Vagina (tissue), 2 donors: ENCODE data around the gene MON1A. TPM values are rescaled to one million over a fixed set of nuclear protein-coding genes. Genes with fewer than 3 reads are reported as not detected.

Experiments used
- DNase-seq, 2 donors: peaks; one replicate each; pipeline ENCODE4 v3.0.0-alpha.2; 2017; ENCODE audit errors: extremely low spot score in 2 of 2
- H3K27ac ChIP-seq: fragments of 200-600 bp; sonication (generic); one replicate; pipeline ENCODE4 v1.5.1; 2019
- H3K27me3 ChIP-seq: fragments of 200-600 bp; sonication (generic); one replicate; pipeline ENCODE4 v1.5.1; 2019
- H3K36me3 ChIP-seq, 2 donors: fragments of 200-600 bp; sonication (generic); one replicate each; pipeline ENCODE4 v1.5.1; 2017 to 2019
- H3K4me1 ChIP-seq: fragments of 200-600 bp; sonication (generic); one replicate; pipeline ENCODE4 v1.5.1; 2019
- H3K4me3 ChIP-seq, 2 donors: fragments of 200-600 bp; sonication (generic); 1 replicate in 1 of 2; 2 replicates in 1 of 2; pipeline ENCODE4 v1.5.1; 2016 to 2019
- H3K9me3 ChIP-seq: fragments of 200-600 bp; sonication (generic); one replicate; pipeline ENCODE4 v1.5.1; 2019
- POLR2A ChIP-seq, 2 donors: fragments of 450-650 bp; IDR thresholded peaks; one replicate each; pipeline ENCODE4 v1.6.1; 2017; ENCODE audit warnings: antibody characterized with exemption in 2 of 2, mild to moderate bottlenecking in 2 of 2, moderate library complexity in 2 of 2
- POLR2AphosphoS5 ChIP-seq, 2 donors: sonication (generic); formaldehyde crosslinking; IDR thresholded peaks; one replicate each; pipeline ENCODE4 v1.9.0; 2017; ENCODE audit warnings: antibody characterized with exemption in 2 of 2, mild to moderate bottlenecking in 2 of 2, low read depth in 1 of 2; ENCODE audit not compliant: insufficient read depth in 1 of 2
- intact Hi-C: fragments of 100-400 bp; cut with DNase I; formaldehyde crosslinking; loops from one replicate; pipeline ENCODE4 v1.15.1; 2023
- total RNA-seq: library from RNA; depleted of rRNA; stranded (reverse); fragments of >200 nt; gene quantifications from one replicate; pipeline ENCODE4 v1.2.3, GENCODE V29; 2016
- TF ChIP-seq, protein P1 (sequence below), 3 experiments: fragments of 450-650 bp in 2 of 3; fragments of 200-600 bp in 1 of 3; sonication (generic) in 1 of 3; IDR thresholded peaks; one replicate each; pipeline ENCODE4 v1.5.1; 2017 to 2019; ENCODE audit warnings: antibody characterized with exemption in 3 of 3, mild to moderate bottlenecking in 2 of 3, moderate library complexity in 2 of 3

The MON1A gene
- total RNA-seq, 1 donor from 2014 or later = 10.6 TPM

DNA sequence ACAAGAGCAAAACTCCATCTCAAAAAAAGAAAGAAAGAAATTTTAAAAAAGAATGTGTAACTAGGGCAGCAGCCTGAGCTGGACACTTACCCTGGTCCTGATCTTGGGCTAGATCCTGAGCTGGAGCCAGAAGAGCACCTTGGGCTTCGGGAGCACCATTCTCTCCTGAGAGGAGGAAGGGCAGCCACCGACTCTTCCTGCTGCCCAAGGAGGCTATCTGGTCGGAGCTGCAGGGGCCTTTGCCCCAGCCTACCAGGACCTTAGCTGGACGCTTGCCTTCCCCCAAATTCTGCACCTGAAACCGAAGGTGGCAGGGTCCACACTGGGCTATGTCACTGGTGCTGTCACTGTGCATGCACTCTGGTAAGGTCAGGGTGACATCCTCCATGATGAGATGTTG is 53.0 kb downstream of the MON1A start:
- Histone ChIP-seq H3K36me3 (no peaks in the 10 kb centered on the region), H3K27ac (no peak overlapping the region), H3K27me3 (no peaks in the 10 kb centered on the region), H3K4me3 (no peak overlapping the region), H3K4me1 (no peaks in the 10 kb centered on the region), H3K9me3 (no peaks in the 10 kb centered on the region)
- no peak for TF ChIP-seq POLR2A (IDR thresholded peaks at IDR 0.05)
- DNase-seq = no peak
- intact Hi-C loops = no loop called here

DNA sequence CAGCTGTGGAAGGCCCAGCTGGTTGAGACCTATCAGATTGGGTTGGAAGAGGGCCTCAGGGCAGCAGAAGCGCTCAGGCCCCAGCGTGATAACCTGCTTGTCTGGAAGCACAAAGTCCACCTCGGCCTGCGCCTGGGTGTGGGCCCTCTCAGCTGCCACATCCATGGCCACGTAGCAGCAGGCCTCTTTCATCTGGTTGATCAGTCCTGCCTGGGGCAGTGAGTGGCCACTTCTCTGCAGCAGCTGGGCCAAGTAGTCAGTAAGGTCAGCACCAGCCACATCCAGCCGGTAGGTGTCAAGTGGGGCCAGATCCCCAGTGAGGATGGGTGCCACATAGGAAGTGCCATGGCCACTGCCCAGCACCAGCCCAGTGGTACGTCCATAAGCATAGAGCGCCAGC is 56.0 kb downstream of the MON1A start:
- intact Hi-C loops = no loop called here
- no peak overlapping the region for H3K4me3 ChIP-seq
- DNase-seq = no peak

DNA sequence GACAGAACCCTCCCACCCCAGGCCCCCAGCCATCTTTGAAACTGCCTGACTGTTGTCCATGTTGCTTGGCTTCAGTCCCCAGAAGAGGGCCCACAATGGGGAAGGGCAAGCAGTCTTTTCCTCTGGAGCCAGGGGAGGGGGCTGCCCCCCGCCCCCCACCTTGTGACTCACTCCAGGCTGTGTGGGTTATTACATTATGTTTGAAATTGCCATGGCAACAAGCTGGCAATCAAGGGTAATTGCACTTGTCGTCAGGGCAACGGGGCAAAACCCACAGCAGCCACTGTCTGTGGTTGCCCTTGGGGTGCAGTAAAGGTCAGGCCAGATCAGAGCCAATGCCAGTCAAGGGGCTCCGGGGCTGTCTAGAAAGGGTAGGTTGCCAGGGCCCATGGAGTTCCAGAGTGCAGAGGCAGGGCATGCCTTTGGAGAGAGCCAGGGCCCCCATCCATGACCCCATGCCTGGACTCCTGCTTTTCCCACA is 56.8 kb downstream of the MON1A start:
- intact Hi-C loops = no loop called here
- Histone ChIP-seq H3K36me3 (no peaks in the 10 kb centered on the region), H3K27ac (no peak overlapping the region), H3K4me3 (no peak overlapping the region), H3K27me3 (no peaks in the 10 kb centered on the region), H3K9me3 (no peaks in the 10 kb centered on the region), H3K4me1 (peaks cover 11% of the 10 kb centered on the region)
- no peak for TF ChIP-seq POLR2A (IDR thresholded peaks at IDR 0.05)
- TF ChIP-seq POLR2AphosphoS5 (IDR thresholded peaks at IDR 0.05; ENCODE audit: insufficient read depth in 1 of 2, low read depth in 1 of 2) = no peak
- TF ChIP-seq, protein P1, sequence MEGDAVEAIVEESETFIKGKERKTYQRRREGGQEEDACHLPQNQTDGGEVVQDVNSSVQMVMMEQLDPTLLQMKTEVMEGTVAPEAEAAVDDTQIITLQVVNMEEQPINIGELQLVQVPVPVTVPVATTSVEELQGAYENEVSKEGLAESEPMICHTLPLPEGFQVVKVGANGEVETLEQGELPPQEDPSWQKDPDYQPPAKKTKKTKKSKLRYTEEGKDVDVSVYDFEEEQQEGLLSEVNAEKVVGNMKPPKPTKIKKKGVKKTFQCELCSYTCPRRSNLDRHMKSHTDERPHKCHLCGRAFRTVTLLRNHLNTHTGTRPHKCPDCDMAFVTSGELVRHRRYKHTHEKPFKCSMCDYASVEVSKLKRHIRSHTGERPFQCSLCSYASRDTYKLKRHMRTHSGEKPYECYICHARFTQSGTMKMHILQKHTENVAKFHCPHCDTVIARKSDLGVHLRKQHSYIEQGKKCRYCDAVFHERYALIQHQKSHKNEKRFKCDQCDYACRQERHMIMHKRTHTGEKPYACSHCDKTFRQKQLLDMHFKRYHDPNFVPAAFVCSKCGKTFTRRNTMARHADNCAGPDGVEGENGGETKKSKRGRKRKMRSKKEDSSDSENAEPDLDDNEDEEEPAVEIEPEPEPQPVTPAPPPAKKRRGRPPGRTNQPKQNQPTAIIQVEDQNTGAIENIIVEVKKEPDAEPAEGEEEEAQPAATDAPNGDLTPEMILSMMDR (IDR thresholded peaks at IDR 0.05) = no peak
- no peak for DNase-seq

More for the DNA sequence above, 56.0 kb downstream of the MON1A start:
- no peak overlapping the region for H3K27ac ChIP-seq
- H3K9me3 ChIP-seq = no peaks in the 10 kb centered on the region
- peaks cover 11% of the 10 kb centered on the region for H3K4me1 ChIP-seq
- H3K27me3 ChIP-seq = no peaks in the 10 kb centered on the region
- TF ChIP-seq POLR2A (IDR thresholded peaks at IDR 0.05) (no peak), POLR2AphosphoS5 (IDR thresholded peaks at IDR 0.05; ENCODE audit: insufficient read depth in 1 of 2, low read depth in 1 of 2) (no peak)
- TF ChIP-seq, protein P1 (IDR thresholded peaks at IDR 0.05) = no peak
- H3K36me3 ChIP-seq = no peaks in the 10 kb centered on the region

DNA sequence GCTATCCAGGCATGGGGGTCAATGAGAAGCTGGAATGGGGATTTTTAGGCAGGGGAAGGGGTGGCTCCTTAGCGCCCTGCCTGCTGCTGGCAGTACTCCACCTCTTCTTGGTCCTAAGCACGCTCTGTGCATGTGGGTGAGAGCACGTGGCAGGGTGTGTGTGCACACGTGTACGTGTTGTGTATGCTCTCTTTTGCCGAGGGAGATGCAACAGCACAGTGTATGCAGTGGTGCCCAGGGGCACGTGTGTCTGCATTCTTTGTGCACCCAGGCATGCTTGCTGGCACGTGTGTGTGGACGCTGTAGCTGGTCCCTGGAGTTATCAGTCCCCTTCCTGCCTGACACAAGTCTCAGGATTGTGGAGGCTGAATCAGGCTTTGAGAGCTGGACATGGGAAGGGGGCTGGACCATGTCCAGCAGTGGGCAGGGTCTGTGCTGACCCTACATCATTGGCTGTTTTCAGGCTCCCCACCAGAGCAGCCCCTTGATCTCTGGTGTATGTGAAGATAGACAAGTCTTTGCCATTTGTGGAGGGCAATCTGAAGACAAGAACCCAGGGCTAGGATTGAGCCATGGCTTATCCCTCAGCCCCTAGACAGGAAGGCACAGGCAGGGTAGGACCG is 58.0 kb downstream of the MON1A start:
- intact Hi-C loops = no loop called here
- Histone ChIP-seq H3K9me3 (no peaks in the 10 kb centered on the region), H3K27me3 (no peaks in the 10 kb centered on the region), H3K4me1 (peaks cover 11% of the 10 kb centered on the region), H3K36me3 (no peaks in the 10 kb centered on the region), H3K27ac (no peak overlapping the region), H3K4me3 (no peak overlapping the region)
- DNase-seq = no peak
- no peak for TF ChIP-seq POLR2AphosphoS5 (IDR thresholded peaks at IDR 0.05; ENCODE audit: insufficient read depth in 1 of 2, low read depth in 1 of 2)

DNA sequence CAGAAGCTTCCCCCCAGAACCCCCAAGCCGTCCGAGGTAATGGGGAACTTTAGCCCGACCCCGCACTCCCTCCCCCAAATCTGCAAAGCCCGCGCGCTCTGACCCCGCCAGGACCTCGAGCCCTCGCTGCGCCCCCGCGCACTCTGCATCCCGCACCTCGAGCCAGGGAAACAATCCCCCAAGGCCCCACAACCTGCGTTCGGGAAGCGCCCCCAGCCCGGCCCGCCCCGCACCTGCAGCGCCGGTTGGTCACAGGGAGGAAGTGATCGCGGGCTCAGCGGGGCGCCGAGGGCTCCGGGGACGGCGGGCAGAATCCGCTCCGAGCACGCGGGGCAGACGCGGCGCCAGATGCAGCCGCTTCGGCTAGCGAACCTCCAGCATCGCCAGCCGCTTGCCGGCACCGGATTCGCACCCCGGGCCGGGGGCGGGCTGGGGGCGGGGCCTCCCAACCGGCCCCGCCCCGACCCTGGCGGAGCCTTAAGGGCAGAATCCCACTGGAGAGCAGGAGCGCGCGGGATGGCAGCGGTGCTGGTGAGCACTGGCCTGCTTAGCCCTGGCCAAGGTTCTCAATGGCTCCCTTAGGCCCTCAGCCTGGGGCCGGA is 60.0 kb downstream of the MON1A start, which contains the start of gene CAMKV:
CAMKV (minus strand) TSS at position 382 of the 602 bp plus-strand sequence. CDS start 7,518 bp downstream, outside the sequence.
- Histone ChIP-seq H3K36me3 (no peaks in the 10 kb centered on the region), H3K27ac (no peak within 1 kb of the TSS), H3K4me1 (peaks cover 11% of the 10 kb centered on the region), H3K9me3 (no peaks in the 10 kb centered on the region), H3K27me3 (no peaks in the 10 kb centered on the region), H3K4me3 (peak within 1 kb of the TSS; percentile 22 to 23)
- TF ChIP-seq, protein P1 (IDR thresholded peaks at IDR 0.05) = no peak
- TF ChIP-seq POLR2AphosphoS5 (IDR thresholded peaks at IDR 0.05; ENCODE audit: insufficient read depth in 1 of 2, low read depth in 1 of 2) (no peak), POLR2A (IDR thresholded peaks at IDR 0.05) (no peak)
- intact Hi-C loops = no loop called here
- no peak for DNase-seq
